Mesenchymal stem cell (in vitro differentiated cells and primary cell): ENCODE data around the gene RAB14.

Experiments used
- DNase-seq: peaks from one replicate; pipeline ENCODE4 v3.0.0-alpha.2; 2013
- H2AFZ ChIP-seq: one replicate; pipeline ENCODE4 v1.6.1; 2013; ENCODE audit warnings: low read depth, mild to moderate bottlenecking, control low read depth, inconsistent platforms, low read length, moderate library complexity
- H2AK5ac ChIP-seq: 2 replicates; pipeline ENCODE4 v1.6.1; 2013; ENCODE audit warnings: low read length, moderate library complexity, mild to moderate bottlenecking, inconsistent platforms; ENCODE audit not compliant: severe bottlenecking
- H2BK120ac ChIP-seq: one replicate; pipeline ENCODE4 v1.6.1; 2013; ENCODE audit warnings: low read depth, mild to moderate bottlenecking, inconsistent platforms, low read length, moderate library complexity
- H2BK12ac ChIP-seq, 2 experiments: one replicate each; pipeline ENCODE4 v1.6.1; 2013; ENCODE audit warnings: inconsistent platforms in 2 of 2, low read length in 2 of 2, mild to moderate bottlenecking in 2 of 2, moderate library complexity in 2 of 2, control low read depth in 1 of 2
- H2BK15ac ChIP-seq: one replicate; pipeline ENCODE4 v1.6.1; 2013; ENCODE audit warnings: mild to moderate bottlenecking, low read depth, inconsistent platforms; ENCODE audit not compliant: poor library complexity, severe bottlenecking
- H2BK5ac ChIP-seq: 2 replicates; pipeline ENCODE4 v1.6.1; 2013; ENCODE audit warnings: low read depth, mild to moderate bottlenecking, low read length, control low read depth, inconsistent platforms; ENCODE audit not compliant: poor library complexity, severe bottlenecking
- H3K14ac ChIP-seq, 2 experiments: one replicate each; pipeline ENCODE4 v1.6.1; 2013; ENCODE audit warnings: inconsistent platforms in 2 of 2, low read length in 2 of 2, control low read depth in 1 of 2, mild to moderate bottlenecking in 1 of 2, moderate library complexity in 1 of 2
- H3K18ac ChIP-seq, 2 experiments: one replicate each; pipeline ENCODE4 v1.6.1; 2013; ENCODE audit warnings: inconsistent platforms in 2 of 2, low read length in 2 of 2, control low read depth in 1 of 2, low read depth in 1 of 2, mild to moderate bottlenecking in 1 of 2
- H3K23ac ChIP-seq, 2 experiments: one replicate each; pipeline ENCODE4 v1.6.1; 2013; ENCODE audit warnings: inconsistent platforms in 2 of 2, low read length in 2 of 2, mild to moderate bottlenecking in 2 of 2, moderate library complexity in 2 of 2, control low read depth in 1 of 2
- H3K27ac ChIP-seq: 2 replicates; pipeline ENCODE4 v1.5.1; 2013; ENCODE audit warnings: mild to moderate bottlenecking, moderate library complexity, low read length, control low read depth, inconsistent platforms; ENCODE audit not compliant: poor library complexity, severe bottlenecking
- H3K27me3 ChIP-seq, 2 experiments: 2 replicates each; pipeline versions ENCODE4 v1.6.1 to v1.7.0; 2013; ENCODE audit warnings: low read length in 2 of 2, mild to moderate bottlenecking in 2 of 2, moderate library complexity in 2 of 2, control low read depth in 1 of 2, inconsistent platforms in 1 of 2; ENCODE audit not compliant: control insufficient read depth in 1 of 2, insufficient read depth in 1 of 2
- H3K36me3 ChIP-seq, 2 experiments: 2 replicates each; pipeline versions ENCODE4 v1.6.1 to v1.7.0; 2013; ENCODE audit warnings: low read length in 2 of 2, control low read depth in 1 of 2, inconsistent platforms in 1 of 2, low read depth in 1 of 2, mild to moderate bottlenecking in 1 of 2; ENCODE audit not compliant: insufficient read depth in 2 of 2, control insufficient read depth in 1 of 2
- H3K4ac ChIP-seq, 2 experiments: one replicate each; pipeline ENCODE4 v1.6.1; 2013; ENCODE audit warnings: inconsistent platforms in 2 of 2, low read length in 2 of 2, mild to moderate bottlenecking in 2 of 2, moderate library complexity in 2 of 2, control low read depth in 1 of 2, low read depth in 1 of 2
- H3K4me1 ChIP-seq: 2 replicates; pipeline ENCODE4 v1.6.1; 2013; ENCODE audit warnings: low read depth, low read length, control low read depth; ENCODE audit not compliant: control insufficient read depth, insufficient read depth
- H3K4me2 ChIP-seq: 2 replicates; pipeline ENCODE4 v1.6.1; 2013; ENCODE audit warnings: low read length, mild to moderate bottlenecking, inconsistent platforms; ENCODE audit not compliant: poor library complexity, severe bottlenecking
- H3K4me3 ChIP-seq, 2 experiments: 2 replicates each; pipeline versions ENCODE4 v1.5.1 to v1.7.0; 2013; ENCODE audit warnings: low read length in 2 of 2, mild to moderate bottlenecking in 2 of 2, control low read depth in 1 of 2, low read depth in 1 of 2; ENCODE audit not compliant: insufficient read depth in 1 of 2
- H3K79me1 ChIP-seq: replicated peaks from 2 replicates; pipeline ENCODE4 v1.6.1; 2013; ENCODE audit warnings: mild to moderate bottlenecking, control low read depth, low read length, inconsistent platforms; ENCODE audit not compliant: poor library complexity, severe bottlenecking
- H3K9ac ChIP-seq: 2 replicates; pipeline ENCODE4 v1.7.0; 2013; ENCODE audit warnings: mild to moderate bottlenecking, low read length, moderate library complexity
- H3K9me3 ChIP-seq: 2 replicates; pipeline ENCODE4 v1.7.0; 2013; ENCODE audit warnings: mild to moderate bottlenecking, low read length; ENCODE audit not compliant: control insufficient read depth
- H4K8ac ChIP-seq: one replicate; pipeline ENCODE4 v1.6.1; 2013; ENCODE audit warnings: inconsistent platforms, mild to moderate bottlenecking, low read length, moderate library complexity
- H4K91ac ChIP-seq: one replicate; pipeline ENCODE4 v1.6.1; 2013; ENCODE audit warnings: mild to moderate bottlenecking, low read length, inconsistent platforms
- WGBS: methylation state at CpG from one replicate; pipeline ENCODE4 v1.1.7; 2013; ENCODE audit warnings: mixed read lengths; 5-methylcytosine and 5-hydroxymethylcytosine counted together

RAB14 gene

GRCh38 chr9:121196389-121196788 is 5.3 kb downstream of the RAB14 start:
- H3K27ac ChIP-seq = no peak overlapping the region
- peaks cover 0 to 2% of the 10 kb centered on the region in 2 experiments for H3K36me3 ChIP-seq
- H3K4me2 ChIP-seq = no peak overlapping the region
- H3K4ac ChIP-seq = no peak overlapping the region
- no peak overlapping the region for H3K14ac ChIP-seq
- no peaks in the 10 kb centered on the region for H3K79me1 ChIP-seq
- 64% methylated on average over 3 of the region's 4 CpGs for WGBS
- no peak overlapping the region for H2AFZ ChIP-seq
- no peak overlapping the region for H2AK5ac ChIP-seq
- DNase-seq = no peak
- H3K18ac ChIP-seq = no peak overlapping the region
- H3K9ac ChIP-seq = peak overlapping the region; percentile 76
- no peak overlapping the region for H3K23ac ChIP-seq
- H3K27me3 ChIP-seq = no peaks in the 10 kb centered on the region
- no peaks in the 10 kb centered on the region for H3K9me3 ChIP-seq
- H4K8ac ChIP-seq = no peak overlapping the region
- no peak overlapping the region for H2BK5ac ChIP-seq
- H3K4me1 ChIP-seq = peaks cover 4% of the 10 kb centered on the region
- H4K91ac ChIP-seq = no peak overlapping the region
- no peak overlapping the region for H2BK120ac ChIP-seq
- peak overlapping the region in 1 of 2 experiments; percentile 10 for H3K4me3 ChIP-seq
- no peak overlapping the region for H2BK12ac ChIP-seq
- H2BK15ac ChIP-seq = no peak overlapping the region

GRCh38 chr9:121194730-121195129 is 6.9 kb downstream of the RAB14 start:
- Histone ChIP-seq H3K18ac (no peak overlapping the region), H2AFZ (no peak overlapping the region), H2BK120ac (no peak overlapping the region), H3K79me1 (no peaks in the 10 kb centered on the region), H3K9me3 (no peaks in the 10 kb centered on the region), H3K27ac (no peak overlapping the region), H2BK5ac (no peak overlapping the region), H3K4me3 (no peak overlapping the region), H2BK15ac (no peak overlapping the region), H3K27me3 (no peaks in the 10 kb centered on the region), H3K4me1 (peaks cover 5% of the 10 kb centered on the region), H3K36me3 (peaks cover 0 to 8% of the 10 kb centered on the region in 2 experiments), H4K8ac (no peak overlapping the region), H2BK12ac (no peak overlapping the region), H3K4ac (no peak overlapping the region), H4K91ac (no peak overlapping the region), H2AK5ac (no peak overlapping the region), H3K23ac (no peak overlapping the region), H3K14ac (no peak overlapping the region), H3K9ac (peak overlapping the region; percentile 76), H3K4me2 (no peak overlapping the region)
- DNase-seq = no peak
- WGBS = no CpG with 5 or more reads among the region's 1 CpG

GRCh38 chr9:121192959-121193640 is 8.6 kb downstream of the RAB14 start:
- no peak overlapping the region for H3K18ac ChIP-seq
- no peak overlapping the region for H2BK5ac ChIP-seq
- H3K27ac ChIP-seq = no peak overlapping the region
- DNase-seq = peak; percentile 55
- peak overlapping the region; percentile 76 for H3K9ac ChIP-seq
- H2BK12ac ChIP-seq = no peak overlapping the region
- no peak overlapping the region for H4K91ac ChIP-seq
- no peak overlapping the region for H3K14ac ChIP-seq
- no peak overlapping the region for H3K4me3 ChIP-seq
- no peak overlapping the region for H2BK120ac ChIP-seq
- H3K4me2 ChIP-seq = no peak overlapping the region
- no peak overlapping the region for H4K8ac ChIP-seq
- no peak overlapping the region for H3K4ac ChIP-seq
- H2AFZ ChIP-seq = no peak overlapping the region
- no peak overlapping the region for H2AK5ac ChIP-seq
- H2BK15ac ChIP-seq = no peak overlapping the region
- WGBS = no CpG with 5 or more reads among the region's 1 CpG
- H3K23ac ChIP-seq = no peak overlapping the region
- no peaks in the 10 kb centered on the region for H3K9me3 ChIP-seq
- H3K36me3 ChIP-seq = peaks cover 0 to 18% of the 10 kb centered on the region in 2 experiments
- no peaks in the 10 kb centered on the region for H3K79me1 ChIP-seq
- peaks cover 5% of the 10 kb centered on the region for H3K4me1 ChIP-seq
- no peaks in the 10 kb centered on the region for H3K27me3 ChIP-seq

- WGBS = no CpG with 5 or more reads among the region's 1 CpG
Measured at GRCh38 chr9:121192518-121192917, 9.2 kb downstream of the RAB14 start.

More at GRCh38 chr9:121192518-121192917, 9.2 kb downstream of the RAB14 start:
- no peak overlapping the region for H2AK5ac ChIP-seq
- no peak overlapping the region for H2BK15ac ChIP-seq
- no peaks in the 10 kb centered on the region for H3K79me1 ChIP-seq
- H3K23ac ChIP-seq = no peak overlapping the region
- H2BK120ac ChIP-seq = no peak overlapping the region
- H3K36me3 ChIP-seq = peaks cover 0 to 18% of the 10 kb centered on the region in 2 experiments
- no peak overlapping the region for H3K14ac ChIP-seq
- no peak overlapping the region for H4K8ac ChIP-seq
- no peak overlapping the region for H2AFZ ChIP-seq
- peak overlapping the region; percentile 76 for H3K9ac ChIP-seq
- no peak for DNase-seq
- H3K27ac ChIP-seq = no peak overlapping the region
- H3K9me3 ChIP-seq = no peaks in the 10 kb centered on the region
- H3K4me3 ChIP-seq = no peak overlapping the region
- H3K18ac ChIP-seq = no peak overlapping the region
- H3K4ac ChIP-seq = no peak overlapping the region
- H3K4me2 ChIP-seq = no peak overlapping the region
- no peak overlapping the region for H2BK5ac ChIP-seq
- H3K27me3 ChIP-seq = no peaks in the 10 kb centered on the region
- peaks cover 5% of the 10 kb centered on the region for H3K4me1 ChIP-seq
- no peak overlapping the region for H4K91ac ChIP-seq
- no peak overlapping the region for H2BK12ac ChIP-seq
